ENCODE measurements around the gene SERPINA3. TPM values are rescaled to one million over a fixed set of nuclear protein-coding genes. Genes with fewer than 3 reads are reported as not detected.

Gene SERPINA3
- total RNA-seq (2022) (1.3 and 2.3 TPM in 2 replicates), Bru-seq, nascent RNA (percentile 29 among the genes with signal in this experiment), BruChase-seq, experiment 1, labeled RNA remaining after a 2-hour chase (percentile 29 among the genes with signal in this experiment), BruChase-seq, experiment 2, labeled RNA remaining after a 6-hour chase (percentile 27 among the genes with signal in this experiment)
- long read RNA-seq = 0 reads

- Mint-ChIP-seq H3K36me3 (ENCODE audit: insufficient read depth, unreplicated experiment) (no peaks in the 10 kb centered on the region), H3K9me3 (ENCODE audit: unreplicated experiment) (peaks cover 13% of the 10 kb centered on the region), H3K4me3 (ENCODE audit: unreplicated experiment) (no peak within 1 kb of the TSS), H3K4me1 (ENCODE audit: low read depth, unreplicated experiment) (no peaks in the 10 kb centered on the region), H3K27ac (ENCODE audit: unreplicated experiment) (no peak within 1 kb of the TSS), H3K27me3 (ENCODE audit: insufficient read depth, unreplicated experiment) (no peaks in the 10 kb centered on the region)
- CTCF ChIA-PET = interaction anchor here (0.9 kb wide), 1 partner anchor 51 kb away, joined by 5 read pairs; the partner anchor contains the start of gene SERPINA4
- H3K4me1 ChIP-seq = peaks cover 17% of the 10 kb centered on the region
- H3K36me3 ChIP-seq (ENCODE audit: control insufficient read depth, insufficient read depth, low read length) = no peaks in the 10 kb centered on the region
- H3K4me3 ChIP-seq (ENCODE audit: low read depth, low read length) = no peak within 1 kb of the TSS
- DNase-seq = no peak
- no peak for TF ChIP-seq CTCF (IDR thresholded peaks at IDR 0.05; ENCODE audit: insufficient read depth in 1 of 2, low read depth in 1 of 2, low read length in 1 of 2, severe bottlenecking in 1 of 2, unreplicated experiment in 1 of 2)
- intact Hi-C loops (cut with micrococcal nuclease; ENCODE audit: unreplicated experiment) = no loop called here
- H3K9me3 ChIP-seq = no peaks in the 10 kb centered on the region; the same call in 1 of the 2 replicates
- POLR2A ChIA-PET = no interaction called here
- H3K27me3 ChIP-seq (replicated peaks; ENCODE audit: control insufficient read depth, insufficient read depth, low read length) = no peaks in the 10 kb centered on the region
- no TSS peak for BruUV-seq (replicated peaks)
These were observed at the start of gene SERPINA3 for GRCh38 chr14:94612174-94612573. Gene SERPINA3, plus strand, starts transcription at chr14:94612391. Its CDS starts 2,051 bp downstream, at chr14:94614442.

DNA sequence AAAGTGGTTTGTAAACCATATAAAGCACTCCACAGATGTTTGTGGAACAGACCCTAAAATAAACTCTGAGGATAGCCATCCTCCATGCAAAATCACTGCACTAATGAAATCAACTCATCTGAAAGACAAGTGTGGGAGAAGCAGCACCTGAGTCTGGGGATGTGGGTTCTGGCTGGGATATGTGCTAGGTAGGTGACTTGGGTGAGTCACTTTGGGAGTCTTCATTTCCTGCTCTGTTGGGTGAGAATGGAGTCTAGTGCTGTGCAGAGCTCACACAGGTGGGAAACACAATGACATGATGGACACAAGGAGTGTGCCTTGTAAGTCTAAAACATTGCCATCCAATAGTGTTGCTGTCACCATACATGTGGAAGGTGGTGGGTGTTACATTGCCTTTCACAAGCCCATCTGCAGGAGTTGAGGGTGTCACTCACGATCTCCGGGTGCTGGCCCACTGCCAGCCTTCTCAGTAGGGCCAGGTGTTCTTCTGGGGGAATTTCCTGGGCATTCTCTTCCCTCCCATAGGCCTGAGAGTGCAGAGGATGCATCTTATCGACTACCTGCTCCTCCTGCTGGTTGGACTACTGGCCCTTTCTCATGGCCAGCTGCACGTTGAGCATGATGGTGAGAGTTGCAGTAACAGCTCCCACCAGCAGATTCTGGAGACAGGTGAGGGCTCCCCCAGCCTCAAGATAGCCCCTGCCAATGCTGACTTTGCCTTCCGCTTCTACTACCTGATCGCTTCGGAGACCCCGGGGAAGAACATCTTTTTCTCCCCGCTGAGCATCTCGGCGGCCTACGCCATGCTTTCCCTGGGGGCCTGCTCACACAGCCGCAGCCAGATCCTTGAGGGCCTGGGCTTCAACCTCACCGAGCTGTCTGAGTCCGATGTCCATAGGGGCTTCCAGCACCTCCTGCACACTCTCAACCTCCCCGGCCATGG, 49.0 kb upstream of the SERPINA3 start:
- H3K27ac Mint-ChIP-seq (ENCODE audit: unreplicated experiment) = no peak overlapping the region
- H3K4me3 ChIP-seq (ENCODE audit: low read depth, low read length) = no peak overlapping the region
- ChIA-PET CTCF (interaction anchor here (0.6 kb wide), 1 partner anchor 385 kb away, joined by 3 read pairs; no protein-coding TSS in a partner anchor), POLR2A (no interaction called here)
- no TSS peak for BruUV-seq (replicated peaks)
- no peaks in the 10 kb centered on the region for H3K27me3 Mint-ChIP-seq (ENCODE audit: insufficient read depth, unreplicated experiment)
- no peaks in the 10 kb centered on the region for H3K27me3 ChIP-seq (replicated peaks; ENCODE audit: control insufficient read depth, insufficient read depth, low read length)
- no peaks in the 10 kb centered on the region for H3K9me3 ChIP-seq
- intact Hi-C loops (cut with micrococcal nuclease; ENCODE audit: unreplicated experiment) = no loop called here
- no peak overlapping the region for H3K4me3 Mint-ChIP-seq (ENCODE audit: unreplicated experiment)
- H3K4me1 Mint-ChIP-seq (ENCODE audit: low read depth, unreplicated experiment) = no peaks in the 10 kb centered on the region
- peaks cover 12% of the 10 kb centered on the region for H3K4me1 ChIP-seq
- H3K36me3 Mint-ChIP-seq (ENCODE audit: insufficient read depth, unreplicated experiment) = no peaks in the 10 kb centered on the region
- TF ChIP-seq CTCF (IDR thresholded peaks at IDR 0.05; ENCODE audit: insufficient read depth in 1 of 2, low read depth in 1 of 2, low read length in 1 of 2, severe bottlenecking in 1 of 2, unreplicated experiment in 1 of 2) = no peak
- no peaks in the 10 kb centered on the region for H3K36me3 ChIP-seq (ENCODE audit: control insufficient read depth, insufficient read depth, low read length)
- peaks cover under 1% of the 10 kb centered on the region for H3K9me3 Mint-ChIP-seq (ENCODE audit: unreplicated experiment)
- peak in 1 of 2 experiments; percentile 14 for DNase-seq

GRCh38 chr14:94564381-94564780, 47.8 kb upstream of the SERPINA3 start:
- no peaks in the 10 kb centered on the region for H3K4me1 Mint-ChIP-seq (ENCODE audit: low read depth, unreplicated experiment)

More at GRCh38 chr14:94564381-94564780, 47.8 kb upstream of the SERPINA3 start:
- DNase-seq = no peak
- ChIA-PET CTCF (no interaction called here), POLR2A (no interaction called here)
- no peak overlapping the region for H3K27ac Mint-ChIP-seq (ENCODE audit: unreplicated experiment)
- intact Hi-C loops (cut with micrococcal nuclease; ENCODE audit: unreplicated experiment) = no loop called here
- no peaks in the 10 kb centered on the region for H3K36me3 Mint-ChIP-seq (ENCODE audit: insufficient read depth, unreplicated experiment)
- BruUV-seq (replicated peaks) = no TSS peak
- H3K4me3 Mint-ChIP-seq (ENCODE audit: unreplicated experiment) = no peak overlapping the region
- peaks cover 12% of the 10 kb centered on the region for H3K4me1 ChIP-seq
- H3K4me3 ChIP-seq (ENCODE audit: low read depth, low read length) = no peak overlapping the region
- H3K27me3 ChIP-seq (replicated peaks; ENCODE audit: control insufficient read depth, insufficient read depth, low read length) = no peaks in the 10 kb centered on the region
- H3K9me3 Mint-ChIP-seq (ENCODE audit: unreplicated experiment) = no peaks in the 10 kb centered on the region
- H3K9me3 ChIP-seq = no peaks in the 10 kb centered on the region
- TF ChIP-seq CTCF (IDR thresholded peaks at IDR 0.05; ENCODE audit: insufficient read depth in 1 of 2, low read depth in 1 of 2, low read length in 1 of 2, severe bottlenecking in 1 of 2, unreplicated experiment in 1 of 2) = no peak
- no peaks in the 10 kb centered on the region for H3K36me3 ChIP-seq (ENCODE audit: control insufficient read depth, insufficient read depth, low read length)
- no peaks in the 10 kb centered on the region for H3K27me3 Mint-ChIP-seq (ENCODE audit: insufficient read depth, unreplicated experiment)

Measured in Caco-2 (cell line).